H9 (cell line): Measurements from ENCODE around the gene COMT. TPM values are rescaled to one million over a fixed set of nuclear protein-coding genes. Genes with fewer than 3 reads are reported as not detected.
A peak's percentile ranks its signal among the peaks of the same experiment; 100 is the strongest.

Experiments
- DNase-seq: peaks from one replicate; pipeline ENCODE4 v3.0.0-alpha.2; 2017
- H2AFZ ChIP-seq: one replicate; pipeline ENCODE4 v1.6.1; 2013; ENCODE audit warnings: mild to moderate bottlenecking, low read length, control low read depth, moderate library complexity
- H2AK5ac ChIP-seq: 2 replicates; pipeline ENCODE4 v1.6.1; 2013; ENCODE audit warnings: low read length, control low read depth, mixed read lengths; ENCODE audit not compliant: insufficient read length
- H2BK120ac ChIP-seq: one replicate; pipeline ENCODE4 v1.6.1; 2013; ENCODE audit warnings: low read depth, mild to moderate bottlenecking, low read length, control low read depth, inconsistent platforms; ENCODE audit not compliant: poor library complexity, severe bottlenecking
- H2BK12ac ChIP-seq: 2 replicates; pipeline ENCODE4 v1.6.1; 2013; ENCODE audit warnings: low read length, control low read depth, mixed read lengths, low read depth; ENCODE audit not compliant: insufficient read length
- H2BK15ac ChIP-seq: 2 replicates; pipeline ENCODE4 v1.6.1; 2013; ENCODE audit warnings: low read depth, low read length, control low read depth
- H2BK20ac ChIP-seq: one replicate; pipeline ENCODE4 v1.6.1; 2013; ENCODE audit warnings: low read depth, mild to moderate bottlenecking, low read length, control low read depth, inconsistent platforms; ENCODE audit not compliant: poor library complexity, severe bottlenecking
- H2BK5ac ChIP-seq: 2 replicates; pipeline ENCODE4 v1.6.1; 2013; ENCODE audit warnings: low read length, control low read depth, mixed read lengths; ENCODE audit not compliant: insufficient read length
- H3K14ac ChIP-seq: 2 replicates; pipeline ENCODE4 v1.6.1; 2013; ENCODE audit warnings: low read length, control low read depth; ENCODE audit not compliant: insufficient read depth
- H3K18ac ChIP-seq: 2 replicates; pipeline ENCODE4 v1.6.1; 2013; ENCODE audit warnings: low read depth, mild to moderate bottlenecking, mixed read lengths, low read length, control low read depth; ENCODE audit not compliant: insufficient read length
- H3K23ac ChIP-seq: 2 replicates; pipeline ENCODE4 v1.6.1; 2013; ENCODE audit warnings: low read length, control low read depth, mixed read lengths, low read depth; ENCODE audit not compliant: insufficient read length
- H3K23me2 ChIP-seq: 2 replicates; pipeline ENCODE4 v1.6.1; 2013; ENCODE audit warnings: low read depth, mild to moderate bottlenecking, mixed read lengths, low read length, control low read depth; ENCODE audit not compliant: insufficient read length, poor library complexity, severe bottlenecking
- H3K27ac ChIP-seq: 2 replicates; pipeline ENCODE4 v1.5.1; 2013; ENCODE audit warnings: low read length, control low read depth, mixed read lengths, low read depth; ENCODE audit not compliant: insufficient read length
- H3K27me3 ChIP-seq: 2 replicates; pipeline ENCODE4 v1.6.1; 2013; ENCODE audit warnings: low read length, control low read depth, inconsistent platforms; ENCODE audit not compliant: insufficient read depth
- H3K4ac ChIP-seq: 2 replicates; pipeline ENCODE4 v1.6.1; 2013; ENCODE audit warnings: low read depth, mild to moderate bottlenecking, control low read depth, inconsistent platforms, low read length, moderate library complexity
- H3K4me1 ChIP-seq: 2 replicates; pipeline ENCODE4 v1.6.1; 2013; ENCODE audit warnings: low read length, control low read depth, inconsistent platforms; ENCODE audit not compliant: insufficient read depth
- H3K4me2 ChIP-seq: 2 replicates; pipeline ENCODE4 v1.6.1; 2013; ENCODE audit warnings: low read length, control low read depth, mixed read lengths; ENCODE audit not compliant: insufficient read length, insufficient read depth
- H3K56ac ChIP-seq: 2 replicates; pipeline ENCODE4 v1.6.1; 2013; ENCODE audit warnings: low read depth, mild to moderate bottlenecking, mixed read lengths, low read length, control low read depth; ENCODE audit not compliant: insufficient read length
- H3K79me1 ChIP-seq: 2 replicates; pipeline ENCODE4 v1.6.1; 2013; ENCODE audit warnings: low read depth, mild to moderate bottlenecking, moderate library complexity, low read length, control low read depth, inconsistent platforms; ENCODE audit not compliant: insufficient read depth, poor library complexity, severe bottlenecking
- H3K79me2 ChIP-seq: 2 replicates; pipeline ENCODE4 v1.6.1; 2013; ENCODE audit warnings: low read length, control low read depth, inconsistent platforms; ENCODE audit not compliant: insufficient read depth
- H3K9ac ChIP-seq: 2 replicates; pipeline ENCODE4 v1.6.1; 2013; ENCODE audit warnings: low read length, control low read depth, mixed read lengths; ENCODE audit not compliant: insufficient read length; ENCODE audit errors: extremely low read depth
- H3K9me3 ChIP-seq: one replicate; pipeline ENCODE4 v1.6.1; 2013; ENCODE audit warnings: low read depth, low read length, inconsistent platforms; ENCODE audit not compliant: control insufficient read depth
- H3T11ph ChIP-seq: one replicate; pipeline ENCODE4 v1.6.1; 2013; ENCODE audit warnings: mild to moderate bottlenecking, low read length, control low read depth, inconsistent platforms
- H4K20me1 ChIP-seq: one replicate; pipeline ENCODE4 v1.6.1; 2013; ENCODE audit not compliant: control insufficient read depth, insufficient read length, insufficient read depth
- H4K5ac ChIP-seq: 2 replicates; pipeline ENCODE4 v1.6.1; 2013; ENCODE audit warnings: low read depth, mild to moderate bottlenecking, mixed read lengths, low read length, control low read depth; ENCODE audit not compliant: insufficient read length
- H4K8ac ChIP-seq: replicated peaks from 2 replicates; pipeline ENCODE4 v1.6.1; 2013; ENCODE audit warnings: low read length, control low read depth, mixed read lengths, low read depth; ENCODE audit not compliant: insufficient read length
- H4K91ac ChIP-seq: 2 replicates; pipeline ENCODE4 v1.6.1; 2013; ENCODE audit warnings: low read depth, mild to moderate bottlenecking, moderate library complexity, mixed read lengths, low read length, control low read depth; ENCODE audit not compliant: insufficient read length
- H3K27ac Mint-ChIP-seq, 3 experiments: 2 replicates in 2 of 3; 3 replicates in 1 of 3; pipeline ENCODE4 v1.8.0; 2020 to 2021; ENCODE audit warnings: mixed read lengths in 3 of 3, mild to moderate bottlenecking in 1 of 3, moderate library complexity in 1 of 3
- H3K27me3 Mint-ChIP-seq: 2 replicates; pipeline ENCODE4 v1.8.0; 2021; ENCODE audit warnings: low read depth, mild to moderate bottlenecking, moderate library complexity, mixed read lengths
- H3K36me3 Mint-ChIP-seq, 3 experiments: 2 replicates in 2 of 3; 3 replicates in 1 of 3; pipeline ENCODE4 v1.8.0; 2020 to 2021; ENCODE audit warnings: low read depth in 3 of 3, mixed read lengths in 3 of 3; ENCODE audit not compliant: insufficient read depth in 1 of 3
- H3K4me1 Mint-ChIP-seq, 2 experiments: 2 replicates each; pipeline ENCODE4 v1.8.0; 2020; ENCODE audit warnings: mixed read lengths in 2 of 2
- H3K4me3 Mint-ChIP-seq, 2 experiments: 2 replicates in 1 of 2; 3 replicates in 1 of 2; pipeline ENCODE4 v1.8.0; 2020 to 2021; ENCODE audit warnings: mild to moderate bottlenecking in 2 of 2, mixed read lengths in 2 of 2, moderate library complexity in 1 of 2
- H3K9me3 Mint-ChIP-seq, 2 experiments: 2 replicates in 1 of 2; 3 replicates in 1 of 2; pipeline ENCODE4 v1.8.0; 2020; ENCODE audit warnings: mild to moderate bottlenecking in 2 of 2, mixed read lengths in 2 of 2, moderate library complexity in 1 of 2
- WGBS: extraction: QIAGEN DNeasy Blood & Tissue Kit; methylation state at CpG from one replicate; pipeline ENCODE4 v1.1.7; 2013; ENCODE audit warnings: missing lambda C conversion rate, low lambda C conversion rate, mixed read lengths; ENCODE audit not compliant: insufficient read length; ENCODE audit errors: extremely low coverage; 5-methylcytosine and 5-hydroxymethylcytosine counted together
- total RNA-seq: library from RNA; stranded (reverse); gene quantifications from 2 replicates; pipeline ENCODE4 v1.2.1, GENCODE V29; 2021
- TF ChIP-seq, protein P1 (sequence below): fragments of 200-600 bp; sonication (generic); conservative IDR thresholded peaks from 3 replicates; pipeline ENCODE4 v1.8.0; 2021; ENCODE audit warnings: antibody characterized with exemption, mild to moderate bottlenecking

COMT gene
- total RNA-seq, 1 experiment from 2014 or later: 42.2 TPM

DNA sequence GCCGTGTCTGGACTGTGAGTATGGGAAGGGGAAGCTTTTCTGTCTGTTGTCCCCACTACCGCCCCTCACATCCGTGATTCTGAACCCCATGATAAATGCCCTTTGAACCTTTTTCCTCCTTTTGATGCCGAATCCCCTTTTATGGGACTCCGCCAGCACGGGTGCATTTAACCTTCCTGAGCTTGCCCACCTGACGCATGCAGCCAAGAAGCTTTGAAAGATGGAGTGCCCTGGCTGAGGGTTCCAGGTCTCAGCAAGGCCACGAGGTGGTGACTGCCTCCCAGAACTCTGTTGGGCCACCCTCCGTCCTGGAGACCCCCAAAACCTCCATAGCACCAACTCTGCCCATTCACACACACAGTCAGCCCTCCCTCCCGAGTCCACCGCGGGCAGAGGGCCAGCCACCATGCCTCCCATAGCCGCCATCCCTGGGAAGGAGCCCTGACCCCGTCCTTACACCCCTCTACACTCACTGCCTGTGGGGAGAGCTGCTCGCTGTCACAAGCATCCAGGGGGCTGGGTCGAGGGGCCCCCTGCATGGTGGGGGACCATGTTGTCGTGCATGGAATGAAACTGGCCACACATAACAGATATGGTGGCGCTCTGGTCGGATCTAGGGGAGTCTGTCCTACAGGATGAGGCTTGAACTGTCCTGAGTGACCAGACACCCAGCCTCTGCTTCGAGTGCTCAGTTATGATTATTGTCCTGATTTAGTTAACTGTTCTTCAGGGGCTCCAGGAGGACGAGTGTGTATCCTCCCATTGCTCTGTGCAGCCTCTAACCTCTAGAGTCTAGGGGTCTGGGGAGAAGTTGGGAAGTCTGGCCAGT, 822 bp upstream of the COMT start:
- TF ChIP-seq, protein P1, sequence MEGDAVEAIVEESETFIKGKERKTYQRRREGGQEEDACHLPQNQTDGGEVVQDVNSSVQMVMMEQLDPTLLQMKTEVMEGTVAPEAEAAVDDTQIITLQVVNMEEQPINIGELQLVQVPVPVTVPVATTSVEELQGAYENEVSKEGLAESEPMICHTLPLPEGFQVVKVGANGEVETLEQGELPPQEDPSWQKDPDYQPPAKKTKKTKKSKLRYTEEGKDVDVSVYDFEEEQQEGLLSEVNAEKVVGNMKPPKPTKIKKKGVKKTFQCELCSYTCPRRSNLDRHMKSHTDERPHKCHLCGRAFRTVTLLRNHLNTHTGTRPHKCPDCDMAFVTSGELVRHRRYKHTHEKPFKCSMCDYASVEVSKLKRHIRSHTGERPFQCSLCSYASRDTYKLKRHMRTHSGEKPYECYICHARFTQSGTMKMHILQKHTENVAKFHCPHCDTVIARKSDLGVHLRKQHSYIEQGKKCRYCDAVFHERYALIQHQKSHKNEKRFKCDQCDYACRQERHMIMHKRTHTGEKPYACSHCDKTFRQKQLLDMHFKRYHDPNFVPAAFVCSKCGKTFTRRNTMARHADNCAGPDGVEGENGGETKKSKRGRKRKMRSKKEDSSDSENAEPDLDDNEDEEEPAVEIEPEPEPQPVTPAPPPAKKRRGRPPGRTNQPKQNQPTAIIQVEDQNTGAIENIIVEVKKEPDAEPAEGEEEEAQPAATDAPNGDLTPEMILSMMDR: no peak
- Histone ChIP-seq H4K91ac (no peak overlapping the region), H3K9ac (no peak overlapping the region), H3K4ac (no peak overlapping the region), H2BK12ac (no peak overlapping the region), H2BK5ac (no peak overlapping the region), H3K4me2 (no peak overlapping the region), H3K4me1 (peaks cover 2% of the 10 kb centered on the region; the same call in 1 of the 2 replicates), H3T11ph (no peak overlapping the region), H3K23me2 (no peaks in the 10 kb centered on the region), H3K14ac (no peak overlapping the region), H3K79me2 (no peaks in the 10 kb centered on the region), H3K79me1 (no peaks in the 10 kb centered on the region), H3K9me3 (no peaks in the 10 kb centered on the region), H3K27me3 (no peaks in the 10 kb centered on the region), H4K8ac (no peak overlapping the region), H3K27ac (no peak overlapping the region), H2AFZ (no peak overlapping the region), H4K5ac (no peak overlapping the region), H3K18ac (peak overlapping the region; percentile 46), H2BK20ac (no peak overlapping the region), H4K20me1 (no peaks in the 10 kb centered on the region), H3K23ac (no peak overlapping the region), H2BK120ac (no peak overlapping the region), H2AK5ac (no peak overlapping the region), H2BK15ac (no peak overlapping the region), H3K56ac (no peak overlapping the region)
- Mint-ChIP-seq H3K4me1 (peaks cover 26% of the 10 kb centered on the region in 2 experiments), H3K9me3 (peaks cover 10 to 13% of the 10 kb centered on the region in 2 experiments), H3K36me3 (peaks cover 8 to 21% (median 18%) of the 10 kb centered on the region in 3 experiments), H3K27me3 (peaks cover 3% of the 10 kb centered on the region), H3K27ac (peak overlapping the region in 1 of 3 experiments; percentile 49; a peak in 2 of 7 replicates), H3K4me3 (peak overlapping the region; percentile 53 to 88; a peak in 2 of 5 replicates)
- WGBS: no CpG with 5 or more reads among the region's 21 CpGs
- no peak for DNase-seq
